Aorta (tissue), 5 donors: ENCODE results near the gene PSTPIP1. TPM values are rescaled to one million over a fixed set of nuclear protein-coding genes. Genes with fewer than 3 reads are reported as not detected.

Experiments
- ATAC-seq: fragments of 200-7000 bp; cut with Tn5 transposase; one replicate; pipeline ENCODE4 v1.9.1; 2022; ENCODE audit warnings: moderate library complexity; ENCODE audit not compliant: low FRiP score
- DNase-seq, 2 donors: peaks; one replicate each; pipeline ENCODE4 v3.0.0-alpha.2; 2020
- H3K27ac ChIP-seq, 2 donors: one replicate each; pipeline ENCODE4 v1.5.1; 2013; ENCODE audit warnings: low read length in 2 of 2, mild to moderate bottlenecking in 2 of 2, moderate library complexity in 2 of 2, control low read depth in 1 of 2, inconsistent platforms in 1 of 2, low read depth in 1 of 2
- H3K27me3 ChIP-seq, 2 donors: one replicate each; pipeline ENCODE4 v1.6.1; 2013; ENCODE audit warnings: control low read depth in 1 of 2, low read length in 1 of 2, mild to moderate bottlenecking in 1 of 2, moderate library complexity in 1 of 2; ENCODE audit not compliant: insufficient read depth in 2 of 2, control insufficient read depth in 1 of 2
- H3K36me3 ChIP-seq, 2 donors: one replicate each; pipeline ENCODE4 v1.6.1; 2013; ENCODE audit warnings: control low read depth in 1 of 2, low read length in 1 of 2, mild to moderate bottlenecking in 1 of 2; ENCODE audit not compliant: insufficient read depth in 2 of 2, control insufficient read depth in 1 of 2
- H3K4me1 ChIP-seq, 2 donors: one replicate each; pipeline ENCODE4 v1.6.1; 2013; ENCODE audit warnings: low read length in 2 of 2, control low read depth in 1 of 2, mild to moderate bottlenecking in 1 of 2, moderate library complexity in 1 of 2; ENCODE audit not compliant: insufficient read depth in 2 of 2, control insufficient read depth in 1 of 2
- H3K4me3 ChIP-seq, 2 donors: one replicate each; pipeline ENCODE4 v1.5.1; 2013; ENCODE audit warnings: low read length in 2 of 2, control low read depth in 1 of 2, mild to moderate bottlenecking in 1 of 2
- H3K9me3 ChIP-seq: one replicate; pipeline ENCODE4 v1.6.1; 2013; ENCODE audit warnings: mild to moderate bottlenecking, low read length; ENCODE audit not compliant: control insufficient read depth
- WGBS, 2 donors: extraction: QIAGEN DNeasy Blood & Tissue Kit; methylation state at CpG; one replicate each; pipeline ENCODE4 v1.1.7; 2013; 5-methylcytosine and 5-hydroxymethylcytosine counted together
- intact Hi-C, 2 donors: fragments of 100-400 bp; cut with DNase I; formaldehyde crosslinking; loops; one replicate each; pipeline versions ENCODE4 v1.14.2 to v1.15.0; 2022
- polyA plus RNA-seq, 2 donors: library from polyadenylated mRNA; stranded (reverse); fragments of 200-250 nt; gene quantifications; one replicate each; pipeline ENCODE4 v1.2.3, GENCODE V29; 2013
- total RNA-seq, 2 donors: library from RNA; stranded (reverse); fragmentation: NEBNext Ultra II Directional; extraction: Animal tissue kit (Norgen Biotek cat#: 25700); gene quantifications; one replicate each; pipeline ENCODE4 v1.2.1, GENCODE V29; 2021
- donor health status: healthy with polysubstance abuse.
- donor health status: Bipolar disorder and iron deficiency.
- donor health status: DM: no; HTN: no; CAD: no.
- donor health status: DM: no; HTN: no; CAD: no.
- donor health status: DM: yes; HTN: yes; CAD: no.

PSTPIP1 gene
- total and polyA plus RNA-seq, 4 donors = 14.1 to 42.9 (median 23.5) TPM

GRCh38 chr15:77060546-77060945, 65.6 kb downstream of the PSTPIP1 start:
- Histone ChIP-seq H3K27ac (no peak overlapping the region), H3K4me1 (peaks cover 5% of the 10 kb centered on the region in 2 donors)

GRCh38 chr15:77063249-77063648, 68.3 kb downstream of the PSTPIP1 start:
- H3K36me3 ChIP-seq = no peaks in the 10 kb centered on the region
- ATAC-seq = no peak
- DNase-seq = no peak
- intact Hi-C loops = no loop called here
- no peaks in the 10 kb centered on the region for H3K27me3 ChIP-seq
- H3K4me3 ChIP-seq = no peak overlapping the region
- H3K9me3 ChIP-seq = no peaks in the 10 kb centered on the region
- no peak overlapping the region for H3K27ac ChIP-seq
- peaks cover 3 to 10% of the 10 kb centered on the region in 2 donors for H3K4me1 ChIP-seq

More at GRCh38 chr15:77060546-77060945, 65.6 kb downstream of the PSTPIP1 start:
- no peaks in the 10 kb centered on the region for H3K27me3 ChIP-seq
- H3K4me3 ChIP-seq = no peak overlapping the region
- H3K36me3 ChIP-seq = no peaks in the 10 kb centered on the region
- DNase-seq (no peak), ATAC-seq (peak; percentile 81)
- no peaks in the 10 kb centered on the region for H3K9me3 ChIP-seq
- intact Hi-C loops = no loop called here

- 83 to 89% methylated on average over 2 of the region's 2 CpGs for WGBS, 2 donors
- no peaks in the 10 kb centered on the region for H3K9me3 ChIP-seq
- H3K36me3 ChIP-seq = no peaks in the 10 kb centered on the region
- intact Hi-C loops = no loop called here
- no peak overlapping the region for H3K4me3 ChIP-seq
- ATAC-seq (no peak), DNase-seq (no peak)
- peaks cover 3 to 10% of the 10 kb centered on the region in 2 donors for H3K4me1 ChIP-seq
- H3K27me3 ChIP-seq = no peaks in the 10 kb centered on the region
- no peak overlapping the region for H3K27ac ChIP-seq
Observed at GRCh38 chr15:77064063-77064462, 69.1 kb downstream of the PSTPIP1 start.

- Histone ChIP-seq H3K36me3 (no peaks in the 10 kb centered on the region), H3K4me3 (no peak overlapping the region), H3K27me3 (no peaks in the 10 kb centered on the region), H3K27ac (no peak overlapping the region), H3K9me3 (no peaks in the 10 kb centered on the region), H3K4me1 (peaks cover 5 to 9% of the 10 kb centered on the region in 2 donors)
- WGBS, 2 donors = 79% methylated on average over 6 of the region's 6 CpGs
- DNase-seq = no peak
- ATAC-seq = no peak
- intact Hi-C loops = loop anchor here in 1 of 2 donors (5.0 kb wide), 1 partner anchor 872 kb away; no protein-coding TSS in a partner anchor
Observed at GRCh38 chr15:77064539-77065308, 69.8 kb downstream of the PSTPIP1 start.

- no peaks in the 10 kb centered on the region for H3K27me3 ChIP-seq
- H3K4me3 ChIP-seq = no peak overlapping the region
- H3K4me1 ChIP-seq = peaks cover 5 to 6% of the 10 kb centered on the region in 2 donors
- no peak overlapping the region for H3K27ac ChIP-seq
- H3K36me3 ChIP-seq = no peaks in the 10 kb centered on the region
- 58 to 71% methylated on average over 3 of the region's 3 CpGs for WGBS, 2 donors
- intact Hi-C loops = loop anchor here in 1 of 2 donors (5.0 kb wide), 1 partner anchor 875 kb away; no protein-coding TSS in a partner anchor
- no peaks in the 10 kb centered on the region for H3K9me3 ChIP-seq
- DNase-seq = no peak
- no peak for ATAC-seq
Observed at GRCh38 chr15:77066971-77067690, 72.2 kb downstream of the PSTPIP1 start.

- no peaks in the 10 kb centered on the region for H3K36me3 ChIP-seq
- 13 to 16% methylated on average over 3 of the region's 3 CpGs for WGBS, 2 donors
- no peaks in the 10 kb centered on the region for H3K27me3 ChIP-seq
- intact Hi-C loops = loop anchor here in 1 of 2 donors (5.0 kb wide), 1 partner anchor 876 kb away; no protein-coding TSS in a partner anchor
- H3K9me3 ChIP-seq = no peaks in the 10 kb centered on the region
- no peak overlapping the region for H3K4me3 ChIP-seq
- H3K4me1 ChIP-seq = peaks cover 5 to 6% of the 10 kb centered on the region in 2 donors
- ATAC-seq = no peak
- no peak for DNase-seq
- H3K27ac ChIP-seq = no peak overlapping the region
Observed at GRCh38 chr15:77067691-77068367, 72.9 kb downstream of the PSTPIP1 start.

GRCh38 chr15:77068633-77069032, 73.7 kb downstream of the PSTPIP1 start:
- H3K27ac ChIP-seq = no peak overlapping the region
- intact Hi-C loops = loop anchor here in 1 of 2 donors (5.0 kb wide), 1 partner anchor 876 kb away; no protein-coding TSS in a partner anchor
- DNase-seq = no peak
- H3K27me3 ChIP-seq = no peaks in the 10 kb centered on the region
- no peak for ATAC-seq
- no peaks in the 10 kb centered on the region for H3K36me3 ChIP-seq
- H3K4me1 ChIP-seq = peaks cover 5 to 6% of the 10 kb centered on the region in 2 donors
- H3K4me3 ChIP-seq = no peak overlapping the region
- WGBS, 2 donors = 78 to 83% methylated on average over 7 of the region's 7 CpGs
- H3K9me3 ChIP-seq = no peaks in the 10 kb centered on the region

- WGBS, 2 donors = 17 to 19% methylated on average over 13 of the region's 13 CpGs
- no peak overlapping the region for H3K27ac ChIP-seq
- intact Hi-C loops = loop anchor here in 1 of 2 donors (5.0 kb wide), 1 partner anchor 877 kb away; no protein-coding TSS in a partner anchor
Observed at GRCh38 chr15:77069521-77070121, 74.7 kb downstream of the PSTPIP1 start.

More at GRCh38 chr15:77069521-77070121, 74.7 kb downstream of the PSTPIP1 start:
- H3K4me1 ChIP-seq = peaks cover 5 to 6% of the 10 kb centered on the region in 2 donors
- H3K4me3 ChIP-seq = peak overlapping the region; percentile 95 to 99
- H3K9me3 ChIP-seq = no peaks in the 10 kb centered on the region
- DNase-seq (no peak), ATAC-seq (no peak)
- H3K36me3 ChIP-seq = no peaks in the 10 kb centered on the region
- H3K27me3 ChIP-seq = no peaks in the 10 kb centered on the region
